IPS-15b (cell line): Measurements from ENCODE around the gene FAHD1.
"Not testable (repeated sequence)": the region's sequence is repeated elsewhere in the genome, so short reads cannot be mapped to it uniquely, and the experiment has no call there.

Experiments
- H3K27me3 ChIP-seq: one replicate; pipeline ENCODE4 v1.6.1; 2013; ENCODE audit warnings: low read length; ENCODE audit not compliant: control insufficient read depth, insufficient read depth
- H3K36me3 ChIP-seq: one replicate; pipeline ENCODE4 v1.6.1; 2013; ENCODE audit warnings: low read length; ENCODE audit not compliant: control insufficient read depth, insufficient read depth
- H3K4me1 ChIP-seq: one replicate; pipeline ENCODE4 v1.6.1; 2013; ENCODE audit warnings: mild to moderate bottlenecking, low read length; ENCODE audit not compliant: control insufficient read depth, insufficient read depth
- H3K4me3 ChIP-seq: one replicate; pipeline ENCODE4 v1.5.1; 2013; ENCODE audit warnings: low read depth, low read length
- H3K9ac ChIP-seq: one replicate; pipeline ENCODE4 v1.6.1; 2013; ENCODE audit warnings: low read depth, mild to moderate bottlenecking, low read length
- H3K9me3 ChIP-seq: one replicate; pipeline ENCODE4 v1.6.1; 2013; ENCODE audit warnings: mild to moderate bottlenecking, low read length; ENCODE audit not compliant: control insufficient read depth, insufficient read depth

FAHD1 gene

DNA sequence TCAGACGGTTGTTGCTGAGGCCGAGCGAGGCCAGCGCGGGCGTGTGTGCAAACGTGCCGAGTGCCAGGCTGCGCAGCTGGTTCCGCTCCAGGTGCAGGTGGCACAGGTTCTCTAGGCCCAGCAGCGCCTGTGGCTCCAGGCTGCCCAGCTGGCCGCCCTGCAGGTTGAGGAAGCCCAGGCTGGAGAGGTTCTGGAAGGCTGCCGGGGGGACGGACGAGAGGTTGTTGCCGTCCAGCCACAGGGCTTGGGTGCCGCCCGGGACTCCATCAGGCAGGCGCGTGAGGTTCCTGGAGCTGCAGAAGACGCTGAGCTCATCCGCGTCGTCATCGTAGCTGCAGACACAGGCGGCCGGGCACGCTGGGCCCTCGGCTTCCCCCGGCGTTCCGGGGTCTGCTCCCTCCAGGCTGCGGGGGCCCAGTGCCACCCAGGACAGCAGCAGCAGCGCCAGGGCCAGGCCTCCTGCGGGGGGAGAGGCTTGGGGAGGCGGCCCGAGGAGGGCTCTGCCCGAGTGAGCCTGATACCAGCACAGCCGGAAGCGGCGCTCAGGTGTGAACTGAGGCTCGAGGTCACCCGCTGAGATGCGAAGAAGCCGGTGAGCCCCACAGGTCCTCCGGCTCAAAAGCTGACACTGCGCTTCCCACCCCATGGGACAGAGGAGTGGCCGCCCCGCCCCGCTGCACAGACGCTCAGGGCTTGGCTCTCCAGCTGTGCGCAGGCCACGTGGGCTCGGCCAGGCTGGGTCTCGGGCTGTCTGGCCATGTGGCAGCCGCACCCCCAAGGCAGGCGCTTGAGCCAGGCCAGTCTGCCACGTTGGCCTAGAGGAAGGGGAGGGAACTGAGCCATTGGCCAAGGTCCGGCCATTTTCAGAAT is 34.8 kb upstream of the FAHD1 start:
- H3K4me3 ChIP-seq = no peak overlapping the region
- no peak overlapping the region for H3K9ac ChIP-seq
- no peaks in the 10 kb centered on the region for H3K9me3 ChIP-seq
- no peaks in the 10 kb centered on the region for H3K27me3 ChIP-seq
- no peaks in the 10 kb centered on the region for H3K4me1 ChIP-seq
- H3K36me3 ChIP-seq = peaks cover 35% of the 10 kb centered on the region

GRCh38 chr16:1792836-1793577 is 34.0 kb upstream of the FAHD1 start:
- Histone ChIP-seq H3K36me3 (peaks cover 28% of the 10 kb centered on the region), H3K9ac (no peak overlapping the region), H3K27me3 (no peaks in the 10 kb centered on the region), H3K4me3 (no peak overlapping the region), H3K9me3 (no peaks in the 10 kb centered on the region), H3K4me1 (no peaks in the 10 kb centered on the region)

GRCh38 chr16:1793578-1794220 is 33.3 kb upstream of the FAHD1 start, which contains the start of gene IGFALS:
Gene IGFALS (minus strand): TSS chr16:1793705. CDS start chr16:1793652, 53 bp downstream.
- Histone ChIP-seq H3K36me3 (peaks cover 21% of the 10 kb centered on the region), H3K4me1 (no peaks in the 10 kb centered on the region), H3K9ac (no peak within 1 kb of the TSS), H3K9me3 (no peaks in the 10 kb centered on the region), H3K4me3 (no peak within 1 kb of the TSS), H3K27me3 (no peaks in the 10 kb centered on the region)

GRCh38 chr16:1794221-1794871 is 32.7 kb upstream of the FAHD1 start:
- Histone ChIP-seq H3K27me3 (no peaks in the 10 kb centered on the region), H3K9ac (no peak overlapping the region), H3K4me1 (no peaks in the 10 kb centered on the region), H3K9me3 (no peaks in the 10 kb centered on the region), H3K4me3 (no peak overlapping the region), H3K36me3 (peaks cover 16% of the 10 kb centered on the region)

GRCh38 chr16:1794908-1795666 is 31.9 kb upstream of the FAHD1 start:
- Histone ChIP-seq H3K27me3 (no peaks in the 10 kb centered on the region), H3K4me3 (no peak overlapping the region), H3K4me1 (no peaks in the 10 kb centered on the region), H3K9ac (no peak overlapping the region), H3K36me3 (peaks cover 11% of the 10 kb centered on the region), H3K9me3 (no peaks in the 10 kb centered on the region)

DNA sequence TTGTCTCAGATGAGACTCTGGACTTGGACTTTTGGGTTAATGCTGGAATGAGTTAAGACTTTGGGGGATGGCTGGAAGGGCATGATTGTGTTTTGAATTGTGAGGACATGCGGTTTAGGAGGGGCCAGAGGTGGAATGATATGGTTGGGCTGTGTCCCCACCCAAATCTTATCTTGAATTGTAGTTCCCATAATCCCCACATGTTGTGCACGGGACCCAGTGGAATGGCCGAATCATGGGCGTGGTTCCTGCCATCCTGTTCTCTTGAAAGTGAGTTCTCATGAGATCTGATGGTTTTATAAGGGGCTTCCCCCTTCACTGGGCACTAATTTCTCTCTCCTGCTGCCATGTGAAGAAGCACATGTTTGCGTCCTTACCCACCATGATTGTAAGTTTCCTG is 27.7 kb upstream of the FAHD1 start:
- H3K4me3 ChIP-seq, H3K27me3 ChIP-seq, H3K36me3 ChIP-seq, H3K9me3 ChIP-seq, H3K9ac ChIP-seq, H3K4me1 ChIP-seq: not testable (repeated sequence)

DNA sequence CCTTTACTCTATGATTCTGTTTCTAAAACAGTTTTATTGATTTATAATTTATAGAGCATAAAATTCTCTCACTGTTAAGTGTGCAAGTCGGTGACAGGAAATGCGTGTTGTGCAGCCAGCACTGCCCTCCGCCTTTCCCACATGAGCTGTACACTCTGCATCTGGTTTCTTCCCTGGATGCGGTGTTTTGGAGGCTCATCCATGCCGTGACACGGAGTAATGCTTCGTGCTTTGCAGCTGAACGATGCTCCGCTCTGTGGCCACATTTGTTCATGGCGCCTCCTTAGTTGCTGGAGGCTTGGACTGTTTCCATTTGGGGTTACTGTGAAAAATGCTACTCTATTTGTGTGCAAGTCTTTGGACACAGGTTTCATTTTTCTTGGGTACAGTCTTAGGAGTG is 26.3 kb upstream of the FAHD1 start:
- H3K27me3 ChIP-seq = no peaks in the 10 kb centered on the region
- no peaks in the 10 kb centered on the region for H3K4me1 ChIP-seq
- H3K9ac ChIP-seq = no peak overlapping the region
- H3K9me3 ChIP-seq = no peaks in the 10 kb centered on the region
- no peaks in the 10 kb centered on the region for H3K36me3 ChIP-seq
- no peak overlapping the region for H3K4me3 ChIP-seq

DNA sequence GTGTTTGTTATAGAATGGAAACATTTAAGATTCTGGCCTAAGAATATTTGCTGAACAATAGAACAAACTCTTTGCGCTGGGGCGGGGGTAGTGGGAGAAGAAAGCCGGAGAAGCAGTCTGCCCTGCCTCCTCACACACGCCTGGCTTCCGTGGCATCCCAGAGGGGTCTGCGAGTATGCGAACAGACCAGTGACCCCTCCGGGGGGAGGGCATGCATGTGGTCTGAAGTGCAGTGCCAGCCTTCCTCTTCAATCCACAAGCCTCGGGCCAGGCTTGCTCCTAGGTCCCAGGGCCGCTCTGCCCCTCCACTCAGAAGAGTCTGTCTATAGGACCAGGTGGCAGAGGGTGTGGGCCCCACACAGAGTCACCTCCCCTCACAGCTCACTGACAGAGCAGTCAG is 19.4 kb upstream of the FAHD1 start:
- Histone ChIP-seq H3K27me3 (no peaks in the 10 kb centered on the region), H3K9me3 (no peaks in the 10 kb centered on the region), H3K36me3 (peaks cover 5% of the 10 kb centered on the region), H3K4me1 (no peaks in the 10 kb centered on the region), H3K9ac (no peak overlapping the region), H3K4me3 (no peak overlapping the region)

DNA sequence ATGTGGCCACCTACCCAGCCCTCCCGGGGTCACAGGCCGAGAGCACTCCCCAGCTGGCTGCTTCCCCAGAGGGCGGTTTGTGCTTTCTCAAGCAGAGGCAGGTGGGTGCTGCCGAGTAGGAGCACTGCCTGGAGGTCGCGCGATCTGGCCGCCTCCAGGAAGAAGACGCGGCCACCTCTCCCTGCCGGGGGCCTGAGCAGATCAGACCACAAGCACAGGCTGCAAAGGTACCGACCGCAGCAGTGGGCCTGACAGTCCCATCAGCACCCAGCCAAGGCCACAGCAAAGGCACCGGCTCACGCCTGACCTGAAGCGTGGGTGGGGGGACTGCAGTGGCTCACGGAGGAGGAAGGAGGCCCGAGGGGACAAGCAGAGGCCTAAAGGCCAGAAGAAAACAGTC is 18.3 kb upstream of the FAHD1 start:
- H3K4me3 ChIP-seq = no peak overlapping the region
- no peaks in the 10 kb centered on the region for H3K9me3 ChIP-seq
- H3K36me3 ChIP-seq = peaks cover 5% of the 10 kb centered on the region
- H3K9ac ChIP-seq = no peak overlapping the region
- no peaks in the 10 kb centered on the region for H3K4me1 ChIP-seq
- no peaks in the 10 kb centered on the region for H3K27me3 ChIP-seq

DNA sequence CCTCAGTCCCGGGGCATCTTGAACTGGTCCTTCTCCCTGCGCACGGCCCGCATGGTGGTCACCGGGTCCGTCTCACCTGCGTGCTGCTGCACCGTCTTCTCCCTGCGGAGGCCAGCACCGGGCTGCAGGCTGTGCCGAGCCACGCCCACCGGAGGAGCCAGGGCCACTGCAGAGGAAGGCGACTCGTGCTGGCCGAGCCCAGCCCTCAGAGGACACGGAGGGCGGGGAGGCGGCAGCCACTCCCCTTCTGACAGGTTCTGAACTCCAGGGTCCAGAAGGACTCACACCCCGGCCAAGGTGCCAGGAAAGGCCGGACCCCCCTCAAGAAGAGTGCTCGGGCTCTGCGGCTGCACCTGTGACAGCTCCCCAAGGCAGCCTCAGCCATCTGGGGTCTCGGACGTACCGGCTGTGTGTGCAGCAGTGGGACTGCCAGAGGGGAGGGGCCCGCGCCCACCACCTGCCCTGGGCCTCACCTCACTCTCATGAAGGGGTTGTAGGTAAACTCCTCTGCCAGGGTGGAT is 17.7 kb upstream of the FAHD1 start:
- Histone ChIP-seq H3K9ac (no peak overlapping the region), H3K4me1 (no peaks in the 10 kb centered on the region), H3K36me3 (peaks cover 5% of the 10 kb centered on the region), H3K9me3 (no peaks in the 10 kb centered on the region), H3K4me3 (no peak overlapping the region), H3K27me3 (no peaks in the 10 kb centered on the region)

- Histone ChIP-seq H3K4me1 (no peaks in the 10 kb centered on the region), H3K27me3 (no peaks in the 10 kb centered on the region), H3K9me3 (no peaks in the 10 kb centered on the region), H3K4me3 (no peak overlapping the region), H3K9ac (no peak overlapping the region), H3K36me3 (peaks cover 5% of the 10 kb centered on the region)
These were observed 16.9 kb upstream of the FAHD1 start for GRCh38 chr16:1810106-1810505.
